ENCODE measurements around the gene TRIM31. TPM values are rescaled to one million over a fixed set of nuclear protein-coding genes. Genes with fewer than 3 reads are reported as not detected.

Gene TRIM31
- total and polyA plus RNA-seq, 2 donors from 2014 or later = 0.22 to 0.26 TPM

GRCh38 chr6:30152910-30153610 is 40.2 kb upstream of the TRIM31 start:
- no peak for FAIRE-seq
- DNase-seq = no peak
- H3K27ac ChIP-seq (ENCODE audit: low read depth in 2 of 2, low read length in 2 of 2) = no peak overlapping the region
- H3K4me3 ChIP-seq (ENCODE audit: low read length in 3 of 3) = no peak overlapping the region
- no peaks in the 10 kb centered on the region for H3K9me3 ChIP-seq (ENCODE audit: control insufficient read depth in 2 of 3, insufficient read depth in 1 of 3, low read length in 3 of 3)
- TF ChIP-seq, protein P1, sequence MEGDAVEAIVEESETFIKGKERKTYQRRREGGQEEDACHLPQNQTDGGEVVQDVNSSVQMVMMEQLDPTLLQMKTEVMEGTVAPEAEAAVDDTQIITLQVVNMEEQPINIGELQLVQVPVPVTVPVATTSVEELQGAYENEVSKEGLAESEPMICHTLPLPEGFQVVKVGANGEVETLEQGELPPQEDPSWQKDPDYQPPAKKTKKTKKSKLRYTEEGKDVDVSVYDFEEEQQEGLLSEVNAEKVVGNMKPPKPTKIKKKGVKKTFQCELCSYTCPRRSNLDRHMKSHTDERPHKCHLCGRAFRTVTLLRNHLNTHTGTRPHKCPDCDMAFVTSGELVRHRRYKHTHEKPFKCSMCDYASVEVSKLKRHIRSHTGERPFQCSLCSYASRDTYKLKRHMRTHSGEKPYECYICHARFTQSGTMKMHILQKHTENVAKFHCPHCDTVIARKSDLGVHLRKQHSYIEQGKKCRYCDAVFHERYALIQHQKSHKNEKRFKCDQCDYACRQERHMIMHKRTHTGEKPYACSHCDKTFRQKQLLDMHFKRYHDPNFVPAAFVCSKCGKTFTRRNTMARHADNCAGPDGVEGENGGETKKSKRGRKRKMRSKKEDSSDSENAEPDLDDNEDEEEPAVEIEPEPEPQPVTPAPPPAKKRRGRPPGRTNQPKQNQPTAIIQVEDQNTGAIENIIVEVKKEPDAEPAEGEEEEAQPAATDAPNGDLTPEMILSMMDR (IDR thresholded peaks at IDR 0.05; ENCODE audit: borderline replicate concordance, extremely low read depth, insufficient read depth) = no peak
- H3K9ac ChIP-seq (ENCODE audit: low read length in 3 of 3) = no peak overlapping the region
- peaks cover 0 to 18% (median 2%) of the 10 kb centered on the region in 3 donors for H3K4me1 ChIP-seq (ENCODE audit: control insufficient read depth in 2 of 3, insufficient read depth in 2 of 3, low read depth in 1 of 3, low read length in 3 of 3)
- no peaks in the 10 kb centered on the region for H3K27me3 ChIP-seq (ENCODE audit: control insufficient read depth, insufficient read depth, low read length)
- H3K36me3 ChIP-seq (ENCODE audit: control insufficient read depth in 2 of 3, insufficient read depth in 3 of 3, low read length in 3 of 3) = no peaks in the 10 kb centered on the region
- intact Hi-C loops (cut with DNase I) = no loop called here

GRCh38 chr6:30152016-30152673 is 39.3 kb upstream of the TRIM31 start:
- DNase-seq (no peak), FAIRE-seq (no peak)
- no peaks in the 10 kb centered on the region for H3K36me3 ChIP-seq (ENCODE audit: control insufficient read depth in 2 of 3, insufficient read depth in 3 of 3, low read length in 3 of 3)

GRCh38 chr6:30151580-30151979 is 38.7 kb upstream of the TRIM31 start:
- no peak overlapping the region for H3K9ac ChIP-seq (ENCODE audit: low read length in 3 of 3)
- no peaks in the 10 kb centered on the region for H3K36me3 ChIP-seq (ENCODE audit: control insufficient read depth in 2 of 3, insufficient read depth in 3 of 3, low read length in 3 of 3)
- no peak for DNase-seq
- H3K4me3 ChIP-seq (ENCODE audit: low read length in 3 of 3) = no peak overlapping the region
- no peaks in the 10 kb centered on the region for H3K27me3 ChIP-seq (ENCODE audit: control insufficient read depth, insufficient read depth, low read length)
- TF ChIP-seq, protein P1 (IDR thresholded peaks at IDR 0.05; ENCODE audit: borderline replicate concordance, extremely low read depth, insufficient read depth) = no peak
- H3K4me1 ChIP-seq (ENCODE audit: control insufficient read depth in 2 of 3, insufficient read depth in 2 of 3, low read depth in 1 of 3, low read length in 3 of 3) = peaks cover 0 to 18% (median 0%) of the 10 kb centered on the region in 3 donors
- no peak for FAIRE-seq
- intact Hi-C loops (cut with DNase I) = no loop called here
- no peak overlapping the region for H3K27ac ChIP-seq (ENCODE audit: low read depth in 2 of 2, low read length in 2 of 2)
- no peaks in the 10 kb centered on the region for H3K9me3 ChIP-seq (ENCODE audit: control insufficient read depth in 2 of 3, insufficient read depth in 1 of 3, low read length in 3 of 3)

More at GRCh38 chr6:30152016-30152673, 39.3 kb upstream of the TRIM31 start:
- Histone ChIP-seq H3K9ac (ENCODE audit: low read length in 3 of 3) (no peak overlapping the region), H3K4me1 (ENCODE audit: control insufficient read depth in 2 of 3, insufficient read depth in 2 of 3, low read depth in 1 of 3, low read length in 3 of 3) (peaks cover 0 to 18% (median 2%) of the 10 kb centered on the region in 3 donors), H3K4me3 (ENCODE audit: low read length in 3 of 3) (no peak overlapping the region), H3K27ac (ENCODE audit: low read depth in 2 of 2, low read length in 2 of 2) (no peak overlapping the region), H3K27me3 (ENCODE audit: control insufficient read depth, insufficient read depth, low read length) (no peaks in the 10 kb centered on the region), H3K9me3 (ENCODE audit: control insufficient read depth in 2 of 3, insufficient read depth in 1 of 3, low read length in 3 of 3) (no peaks in the 10 kb centered on the region)
- TF ChIP-seq, protein P1 (IDR thresholded peaks at IDR 0.05; ENCODE audit: borderline replicate concordance, extremely low read depth, insufficient read depth) = no peak
- intact Hi-C loops (cut with DNase I) = no loop called here

Data from kidney (tissue), 14 donors.